CD4-positive, alpha-beta T cell (primary cell): Measurements from ENCODE around the gene SERPINA6. TPM values are rescaled to one million over a fixed set of nuclear protein-coding genes. Genes with fewer than 3 reads are reported as not detected.

Experiments used
- ATAC-seq: fragments of 200-7000 bp; cut with Tn5 transposase; one replicate; pipeline ENCODE4 v1.10.0; 2022; ENCODE audit warnings: mild to moderate bottlenecking; ENCODE audit not compliant: poor library complexity
- CTCF ChIA-PET: fragments of 350-600 bp; sonication (Branson Sonifier 250); formaldehyde crosslinking; loops from one replicate; lab custom pipeline; 2021; ENCODE audit warnings: antibody characterized with exemption, inconsistent platforms; lab: Charles Lee
- POLR2A ChIA-PET: fragments of 350-600 bp; sonication (Branson Sonifier 250); formaldehyde crosslinking; loops from one replicate; lab custom pipeline; 2021; ENCODE audit warnings: antibody characterized with exemption, inconsistent platforms; lab: Charles Lee
- DNase-seq, 14 experiments: peaks; one replicate each; pipeline ENCODE4 v3.0.0-alpha.2; 2013 to 2020; ENCODE audit warnings: mixed read lengths in 2 of 14
- H3K27ac ChIP-seq, 2 donors: one replicate each; pipeline versions ENCODE4 v1.5.1 to v1.7.0; 2013; ENCODE audit warnings: low read length in 2 of 2, low read depth in 1 of 2, mild to moderate bottlenecking in 1 of 2
- H3K27me3 ChIP-seq, 2 experiments: 1 replicate in 1 of 2; 2 replicates in 1 of 2; pipeline versions ENCODE4 v1.6.1 to v1.7.0; 2013; ENCODE audit warnings: low read length in 2 of 2, control low read depth in 1 of 2, mild to moderate bottlenecking in 1 of 2, moderate library complexity in 1 of 2; ENCODE audit not compliant: insufficient read depth in 2 of 2, control insufficient read depth in 1 of 2
- H3K36me3 ChIP-seq: one replicate; pipeline ENCODE4 v1.6.1; 2013; ENCODE audit warnings: low read length, control low read depth; ENCODE audit not compliant: insufficient read depth
- H3K4me1 ChIP-seq: one replicate; pipeline ENCODE4 v1.6.1; 2013; ENCODE audit warnings: low read length, control low read depth; ENCODE audit not compliant: insufficient read depth
- H3K4me3 ChIP-seq: one replicate; pipeline ENCODE4 v1.5.1; 2013; ENCODE audit warnings: mild to moderate bottlenecking, low read length, moderate library complexity
- H3K9me3 ChIP-seq, 2 experiments: 1 replicate in 1 of 2; 2 replicates in 1 of 2; pipeline versions ENCODE4 v1.6.1 to v1.7.0; 2013; ENCODE audit warnings: low read length in 2 of 2, mild to moderate bottlenecking in 2 of 2, control low read depth in 1 of 2, moderate library complexity in 1 of 2; ENCODE audit not compliant: control insufficient read depth in 1 of 2, insufficient read depth in 1 of 2
- H3K27ac Mint-ChIP-seq: one replicate; pipeline ENCODE4 v1.8.0; 2020; ENCODE audit warnings: mixed read lengths
- H3K27me3 Mint-ChIP-seq: one replicate; pipeline ENCODE4 v1.8.0; 2021; ENCODE audit warnings: mixed read lengths
- H3K36me3 Mint-ChIP-seq: one replicate; pipeline ENCODE4 v1.8.0; 2021; ENCODE audit warnings: low read depth, mixed read lengths
- H3K4me1 Mint-ChIP-seq: one replicate; pipeline ENCODE4 v1.8.0; 2021; ENCODE audit warnings: low read depth, mixed read lengths
- H3K4me3 Mint-ChIP-seq: one replicate; pipeline ENCODE4 v1.8.0; 2020; ENCODE audit warnings: mild to moderate bottlenecking, mixed read lengths
- H3K9me3 Mint-ChIP-seq: one replicate; pipeline ENCODE4 v1.8.0; 2020; ENCODE audit warnings: mixed read lengths
- intact Hi-C, 2 experiments: fragments of 100-400 bp; cut with DNase I in 1 of 2; cut with micrococcal nuclease in 1 of 2; formaldehyde crosslinking; loops; one replicate each; pipeline versions ENCODE4 v1.15.1 to v1.9.0; 2023 to 2025; cut with DNase I, micrococcal nuclease
- total RNA-seq, 174 experiments: library from RNA in 2 of 174; stranded (reverse) in 2 of 174; gene quantifications; one replicate each; pipeline ENCODE4 v1.2.3 and lab custom pipeline; 2021 to 2026
- TF ChIP-seq, protein P1 (sequence below): fragments of 200-600 bp; IDR thresholded peaks from one replicate; pipeline ENCODE4 v1.8.0; 2022; ENCODE audit warnings: antibody characterized with exemption, mild to moderate bottlenecking

SERPINA6 gene
- total RNA-seq, 2 experiments from 2014 or later: not detected

DNA sequence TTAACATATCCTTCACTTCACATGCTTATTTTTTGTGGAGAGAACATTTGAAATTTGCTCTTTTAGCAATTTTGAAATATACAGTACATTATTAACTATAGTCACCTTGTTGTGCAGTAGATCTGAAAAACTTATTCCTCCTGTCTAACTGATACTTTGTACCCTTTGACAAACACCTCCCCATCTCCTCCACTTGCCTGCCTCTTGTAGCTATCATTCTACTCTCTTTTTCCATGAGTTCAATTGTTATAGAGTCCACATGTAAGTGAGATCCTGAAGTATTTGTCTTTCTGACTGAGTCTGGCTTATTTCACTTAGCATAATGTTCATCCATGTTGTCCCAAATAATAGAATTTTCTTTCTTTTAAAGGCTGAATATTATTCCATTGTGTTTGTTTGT, 9.5 kb upstream of the SERPINA6 start:
- ChIA-PET CTCF (no interaction called here), POLR2A (no interaction called here)
- Histone ChIP-seq H3K4me3 (no peak overlapping the region), H3K9me3 (no peaks in the 10 kb centered on the region), H3K36me3 (no peaks in the 10 kb centered on the region), H3K27me3 (no peaks in the 10 kb centered on the region), H3K4me1 (no peaks in the 10 kb centered on the region), H3K27ac (no peak overlapping the region)
- H3K4me3 Mint-ChIP-seq: no peak overlapping the region
- H3K4me1 Mint-ChIP-seq: no peaks in the 10 kb centered on the region
- ATAC-seq: no peak
- H3K36me3 Mint-ChIP-seq: no peaks in the 10 kb centered on the region
- TF ChIP-seq, protein P1, sequence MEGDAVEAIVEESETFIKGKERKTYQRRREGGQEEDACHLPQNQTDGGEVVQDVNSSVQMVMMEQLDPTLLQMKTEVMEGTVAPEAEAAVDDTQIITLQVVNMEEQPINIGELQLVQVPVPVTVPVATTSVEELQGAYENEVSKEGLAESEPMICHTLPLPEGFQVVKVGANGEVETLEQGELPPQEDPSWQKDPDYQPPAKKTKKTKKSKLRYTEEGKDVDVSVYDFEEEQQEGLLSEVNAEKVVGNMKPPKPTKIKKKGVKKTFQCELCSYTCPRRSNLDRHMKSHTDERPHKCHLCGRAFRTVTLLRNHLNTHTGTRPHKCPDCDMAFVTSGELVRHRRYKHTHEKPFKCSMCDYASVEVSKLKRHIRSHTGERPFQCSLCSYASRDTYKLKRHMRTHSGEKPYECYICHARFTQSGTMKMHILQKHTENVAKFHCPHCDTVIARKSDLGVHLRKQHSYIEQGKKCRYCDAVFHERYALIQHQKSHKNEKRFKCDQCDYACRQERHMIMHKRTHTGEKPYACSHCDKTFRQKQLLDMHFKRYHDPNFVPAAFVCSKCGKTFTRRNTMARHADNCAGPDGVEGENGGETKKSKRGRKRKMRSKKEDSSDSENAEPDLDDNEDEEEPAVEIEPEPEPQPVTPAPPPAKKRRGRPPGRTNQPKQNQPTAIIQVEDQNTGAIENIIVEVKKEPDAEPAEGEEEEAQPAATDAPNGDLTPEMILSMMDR: no peak
- peaks cover 22% of the 10 kb centered on the region for H3K27me3 Mint-ChIP-seq
- H3K27ac Mint-ChIP-seq: no peak overlapping the region
- intact Hi-C loops: no loop called here
- no peak for DNase-seq
- peaks cover 2% of the 10 kb centered on the region for H3K9me3 Mint-ChIP-seq

DNA sequence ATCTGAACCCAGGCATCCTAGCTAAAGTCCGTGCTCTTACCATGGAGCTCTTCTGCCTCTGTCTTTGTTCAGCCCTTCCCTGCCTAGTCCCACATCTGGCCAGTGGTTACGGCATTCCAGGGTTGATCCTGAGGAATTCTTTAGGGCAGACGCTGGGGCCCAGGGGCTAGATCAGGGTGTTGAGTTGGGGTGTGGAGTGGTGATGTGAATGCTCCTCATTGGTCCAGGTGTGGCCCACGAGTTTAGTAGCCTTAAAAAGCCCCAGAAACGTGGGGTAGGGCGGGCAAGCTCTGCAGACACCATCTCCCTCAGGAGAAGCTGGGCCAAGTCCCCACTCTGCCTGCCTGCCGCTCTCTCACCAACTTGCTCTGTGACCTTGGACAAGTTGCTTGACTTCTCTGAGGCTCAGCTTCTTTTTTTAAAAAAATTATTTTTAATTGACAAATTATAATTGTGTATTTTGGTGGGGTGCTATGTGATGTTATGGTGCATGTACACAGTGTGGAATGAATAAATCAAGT, 9.0 kb upstream of the SERPINA6 start:
- ATAC-seq (no peak), DNase-seq (no peak)
- Mint-ChIP-seq H3K9me3 (peaks cover 2% of the 10 kb centered on the region), H3K36me3 (no peaks in the 10 kb centered on the region), H3K27me3 (peaks cover 22% of the 10 kb centered on the region), H3K27ac (no peak overlapping the region), H3K4me1 (no peaks in the 10 kb centered on the region), H3K4me3 (no peak overlapping the region)
- no peak overlapping the region for H3K4me3 ChIP-seq
- POLR2A ChIA-PET: no interaction called here
- intact Hi-C loops: no loop called here
- CTCF ChIA-PET: no interaction called here
- no peaks in the 10 kb centered on the region for H3K36me3 ChIP-seq
- H3K4me1 ChIP-seq: no peaks in the 10 kb centered on the region
- H3K27me3 ChIP-seq: no peaks in the 10 kb centered on the region
- no peak overlapping the region for H3K27ac ChIP-seq
- no peaks in the 10 kb centered on the region for H3K9me3 ChIP-seq
- TF ChIP-seq, protein P1: no peak

DNA sequence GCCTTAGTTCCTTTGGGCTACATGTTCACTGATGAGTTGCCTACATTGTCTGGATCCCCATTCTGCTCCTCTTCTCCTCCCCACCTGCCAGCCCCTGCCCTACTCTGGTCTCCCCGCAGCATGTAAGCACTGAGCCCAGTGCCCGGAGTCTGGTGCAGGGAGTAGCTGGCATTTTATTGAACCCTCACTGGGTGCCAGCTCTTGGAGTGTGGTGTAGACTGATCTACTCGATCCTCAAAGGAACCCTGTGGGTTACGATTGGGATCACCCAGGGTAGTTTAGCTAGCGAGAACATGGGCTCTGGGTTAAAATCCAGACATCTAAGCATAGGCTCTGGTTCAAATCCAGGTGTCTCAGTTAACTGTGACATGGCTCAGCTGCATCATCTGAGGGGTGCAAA, 8.3 kb upstream of the SERPINA6 start:
- ATAC-seq: no peak
- Histone ChIP-seq H3K27ac (no peak overlapping the region), H3K4me1 (no peaks in the 10 kb centered on the region), H3K27me3 (no peaks in the 10 kb centered on the region), H3K4me3 (no peak overlapping the region), H3K36me3 (no peaks in the 10 kb centered on the region), H3K9me3 (no peaks in the 10 kb centered on the region)
- TF ChIP-seq, protein P1: no peak
- no peak overlapping the region for H3K27ac Mint-ChIP-seq
- ChIA-PET CTCF (no interaction called here), POLR2A (no interaction called here)
- no peaks in the 10 kb centered on the region for H3K4me1 Mint-ChIP-seq
- no peak for DNase-seq
- no peaks in the 10 kb centered on the region for H3K36me3 Mint-ChIP-seq
- H3K27me3 Mint-ChIP-seq: peaks cover 22% of the 10 kb centered on the region
- H3K4me3 Mint-ChIP-seq: no peak overlapping the region
- intact Hi-C loops: no loop called here
- H3K9me3 Mint-ChIP-seq: peaks cover 2% of the 10 kb centered on the region
